Sigmoid colon (tissue), 7 donors: ENCODE data around the gene ZNF646. TPM values are rescaled to one million over a fixed set of nuclear protein-coding genes. Genes with fewer than 3 reads are reported as not detected.
A peak's percentile ranks its signal among the peaks of the same experiment; 100 is the strongest.

Source experiments
- DNase-seq: peaks from one replicate; pipeline ENCODE4 v3.0.0-alpha.2; 2019
- H3K27ac ChIP-seq, 4 donors: fragments of 200-600 bp; sonication (generic); one replicate each; pipeline ENCODE4 v1.5.1; 2016 to 2019; ENCODE audit warnings: mild to moderate bottlenecking in 1 of 4
- H3K27me3 ChIP-seq, 3 donors: fragments of 200-600 bp; sonication (generic); one replicate each; pipeline ENCODE4 v1.5.1; 2019; ENCODE audit warnings: mild to moderate bottlenecking in 1 of 3
- H3K36me3 ChIP-seq, 4 donors: fragments of 200-600 bp; sonication (generic); one replicate each; pipeline ENCODE4 v1.5.1; 2016 to 2019
- H3K4me1 ChIP-seq, 4 donors: fragments of 200-600 bp; sonication (generic); one replicate each; pipeline ENCODE4 v1.5.1; 2017 to 2019
- H3K4me3 ChIP-seq, 4 donors: fragments of 200-600 bp; sonication (generic); one replicate each; pipeline ENCODE4 v1.5.1; 2017 to 2019; ENCODE audit warnings: mild to moderate bottlenecking in 2 of 4, moderate library complexity in 1 of 4
- H3K9me3 ChIP-seq, 4 donors: fragments of 200-600 bp in 3 of 4; sonication (generic) in 3 of 4; one replicate each; pipeline versions ENCODE4 v1.5.1 to v1.6.1; 2013 to 2019
- CTCF ChIP-seq, 4 experiments: fragments of 450-650 bp in 3 of 4; fragments of 200-600 bp in 1 of 4; IDR thresholded peaks; one replicate each; pipeline ENCODE4 v1.5.1; 2016 to 2019; ENCODE audit warnings: antibody characterized with exemption in 4 of 4, mild to moderate bottlenecking in 3 of 4, moderate library complexity in 2 of 4
- EP300 ChIP-seq, 4 donors: sonication (generic); formaldehyde crosslinking; IDR thresholded peaks; one replicate each; pipeline ENCODE4 v1.6.1; 2017; ENCODE audit warnings: antibody characterized with exemption in 4 of 4
- POLR2A ChIP-seq, 2 donors: fragments of 450-650 bp; IDR thresholded peaks; one replicate each; pipeline ENCODE4 v1.6.1; 2016; ENCODE audit warnings: antibody characterized with exemption in 2 of 2, mild to moderate bottlenecking in 2 of 2, moderate library complexity in 2 of 2
- POLR2AphosphoS5 ChIP-seq, 4 donors: sonication (generic); formaldehyde crosslinking; IDR thresholded peaks; one replicate each; pipeline ENCODE4 v1.6.1; 2017; ENCODE audit warnings: antibody characterized with exemption in 4 of 4
- WGBS, 2 donors: extraction: QIAGEN DNeasy Blood & Tissue Kit; methylation state at CpG; one replicate each; pipeline ENCODE4 v1.1.7; 2013; 5-methylcytosine and 5-hydroxymethylcytosine counted together
- intact Hi-C: fragments of 100-400 bp; cut with DNase I; formaldehyde crosslinking; loops from one replicate; pipeline ENCODE4 v1.15.1; 2023
- polyA plus RNA-seq, 3 donors: library from polyadenylated mRNA; stranded (reverse); fragments of 200-250 nt; gene quantifications; one replicate each; pipeline ENCODE4 v1.2.3, GENCODE V29; 2013
- total RNA-seq, 4 donors: library from RNA; depleted of rRNA; stranded (reverse); fragments of >200 nt; gene quantifications; one replicate each; pipeline ENCODE4 v1.1.0, GENCODE V29; 2016
- donor health status: healthy with polysubstance abuse.
- donor health status: Bipolar disorder and iron deficiency.
- donor health status: healthy.

ZNF646 gene
- total and polyA plus RNA-seq, 7 donors, result 1.8 to 15.0 (median 8.3) TPM

- 84 to 95% methylated on average over 56 of the region's 56 CpGs for WGBS, 2 donors
Measured at GRCh38 chr16:31063843-31064611, 10.2 kb upstream of the ZNF646 start.

GRCh38 chr16:31064882-31065461 is 9.2 kb upstream of the ZNF646 start:
- intact Hi-C loops, result no loop called here
- Histone ChIP-seq H3K4me3 (no peak overlapping the region), H3K4me1 (peaks cover 0 to 18% (median 8%) of the 10 kb centered on the region in 4 donors), H3K27ac (peak overlapping the region; percentile 50 to 66 (median 56)), H3K9me3 (no peaks in the 10 kb centered on the region), H3K27me3 (no peaks in the 10 kb centered on the region), H3K36me3 (peaks cover 8 to 28% (median 15%) of the 10 kb centered on the region in 4 donors)
- DNase-seq, result peak; percentile 87
- WGBS, 2 donors, result 78 to 83% methylated on average over 4 of the region's 4 CpGs
- TF ChIP-seq POLR2AphosphoS5 (IDR thresholded peaks at IDR 0.05), result no peak
- TF ChIP-seq CTCF (IDR thresholded peaks at IDR 0.05), result no peak
- no peak for TF ChIP-seq EP300 (IDR thresholded peaks at IDR 0.05)
- no peak for TF ChIP-seq POLR2A (IDR thresholded peaks at IDR 0.05)

More at GRCh38 chr16:31063843-31064611, 10.2 kb upstream of the ZNF646 start:
- intact Hi-C loops, result no loop called here
- Histone ChIP-seq H3K36me3 (peaks cover 8 to 28% (median 15%) of the 10 kb centered on the region in 4 donors), H3K9me3 (no peaks in the 10 kb centered on the region), H3K4me1 (peaks cover 0 to 18% (median 8%) of the 10 kb centered on the region in 4 donors), H3K27ac (peak overlapping the region; percentile 50 to 66 (median 54)), H3K27me3 (no peaks in the 10 kb centered on the region), H3K4me3 (no peak overlapping the region)
- no peak for TF ChIP-seq POLR2A (IDR thresholded peaks at IDR 0.05)
- TF ChIP-seq CTCF (IDR thresholded peaks at IDR 0.05), result no peak
- TF ChIP-seq POLR2AphosphoS5 (IDR thresholded peaks at IDR 0.05), result no peak
- no peak for TF ChIP-seq EP300 (IDR thresholded peaks at IDR 0.05)
- no peak for DNase-seq

- TF ChIP-seq POLR2AphosphoS5 (IDR thresholded peaks at IDR 0.05) (no peak), EP300 (IDR thresholded peaks at IDR 0.05) (no peak), CTCF (IDR thresholded peaks at IDR 0.05) (no peak), POLR2A (IDR thresholded peaks at IDR 0.05) (no peak)
- H3K4me3 ChIP-seq, result no peak overlapping the region
- no peak for DNase-seq
- H3K9me3 ChIP-seq, result no peaks in the 10 kb centered on the region
- no peak overlapping the region for H3K27ac ChIP-seq
- 92 to 94% methylated on average over 3 of the region's 3 CpGs for WGBS, 2 donors
- no peaks in the 10 kb centered on the region for H3K27me3 ChIP-seq
- intact Hi-C loops, result no loop called here
- H3K4me1 ChIP-seq, result peaks cover 0 to 27% (median 17%) of the 10 kb centered on the region in 4 donors
- peaks cover 0 to 13% (median 4%) of the 10 kb centered on the region in 4 donors for H3K36me3 ChIP-seq
Measured at GRCh38 chr16:31067342-31067741, 6.9 kb upstream of the ZNF646 start.

GRCh38 chr16:31071861-31072260 is 2.4 kb upstream of the ZNF646 start:
- H3K4me1 ChIP-seq, result peaks cover 0 to 31% (median 27%) of the 10 kb centered on the region in 4 donors
- no peak for DNase-seq
- TF ChIP-seq POLR2AphosphoS5 (IDR thresholded peaks at IDR 0.05), result no peak
- no peak for TF ChIP-seq EP300 (IDR thresholded peaks at IDR 0.05)
- no peak for TF ChIP-seq POLR2A (IDR thresholded peaks at IDR 0.05)
- TF ChIP-seq CTCF (IDR thresholded peaks at IDR 0.05), result no peak
- H3K4me3 ChIP-seq, result peak overlapping the region in 2 of 4 donors; percentile 91 to 99
- peak overlapping the region in 2 of 4 donors; percentile 93 to 96 for H3K27ac ChIP-seq
- H3K9me3 ChIP-seq, result no peaks in the 10 kb centered on the region
- peaks cover 4 to 9% (median 8%) of the 10 kb centered on the region in 4 donors for H3K36me3 ChIP-seq
- H3K27me3 ChIP-seq, result no peaks in the 10 kb centered on the region
- intact Hi-C loops, result loop anchor here (2.0 kb wide), 1 partner anchor 71 kb away; no protein-coding TSS in a partner anchor
- WGBS, 2 donors, result 27 to 48% methylated on average over 4 of the region's 4 CpGs
